GM12878 (cell line): ENCODE data around the gene SCLY. TPM values are rescaled to one million over a fixed set of nuclear protein-coding genes. Genes with fewer than 3 reads are reported as not detected.

Experiments
- ATAC-seq: fragments of 200-7000 bp; cut with Tn5 transposase; 3 replicates; pipeline ENCODE4 v1.9.1; 2020; ENCODE audit warnings: mild to moderate bottlenecking, moderate library complexity
- BruUV-seq: library from RNA; stranded (reverse); fragments of 400-500 nt; replicated peaks from 2 replicates; lab custom pipeline; 2021; lab: Mats Ljungman, UMichigan
- CTCF ChIA-PET: fragments of 300-600 bp; sonication (Branson Sonifier 250); formaldehyde crosslinking; extraction: SDS; loops from one replicate; lab custom pipeline; 2021; ENCODE audit warnings: inconsistent platforms; lab: Yijun Ruan, JAX
- POLR2A ChIA-PET: fragments of 350-600 bp; formaldehyde crosslinking; extraction: SDS; loops from one replicate; lab custom pipeline; 2021; ENCODE audit warnings: inconsistent platforms; lab: Charles Lee
- RAD21 ChIA-PET: fragments of 300-600 bp; sonication (Branson Sonifier 250); formaldehyde crosslinking; loops from one replicate; lab custom pipeline; 2023; ENCODE audit warnings: antibody characterized with exemption; ENCODE audit not compliant: unreplicated experiment; lab: Charles Lee
- SMC1A ChIA-PET: fragments of 300-600 bp; sonication (Branson Sonifier 250); formaldehyde crosslinking; loops from one replicate; lab custom pipeline; 2023; ENCODE audit not compliant: unreplicated experiment, uncharacterized antibody; lab: Charles Lee
- DNase-seq: peaks from one replicate; pipeline ENCODE4 v3.0.0-alpha.2; 2011; ENCODE audit warnings: low read depth, low spot score
- FAIRE-seq: peaks from 3 replicates; lab custom pipeline; 2011; peaks lifted over from hg19 to GRCh38; lab: Jason Lieb, UNC
- H2AFZ ChIP-seq: 2 replicates; pipeline ENCODE4 v1.6.0; 2011; ENCODE audit warnings: low read depth, low read length, control low read depth; ENCODE audit not compliant: control insufficient read depth
- H3K27ac ChIP-seq: 2 replicates; pipeline ENCODE4 v1.5.1; 2011; ENCODE audit warnings: control low read depth; ENCODE audit not compliant: control insufficient read depth, insufficient read depth
- H3K27me3 ChIP-seq, 2 experiments: replicated peaks in 1 of 2; 2 replicates each; pipeline versions ENCODE4 v1.6.0 to v1.6.1; 2011; ENCODE audit warnings: low read length in 1 of 2; ENCODE audit not compliant: control insufficient read depth in 2 of 2, insufficient read depth in 2 of 2
- H3K36me3 ChIP-seq, 2 experiments: 2 replicates each; pipeline ENCODE4 v1.5.1; 2011; ENCODE audit warnings: low read length in 1 of 2; ENCODE audit not compliant: control insufficient read depth in 2 of 2, insufficient read depth in 2 of 2
- H3K4me1 ChIP-seq: 2 replicates; pipeline ENCODE4 v1.6.1; 2011; ENCODE audit warnings: mild to moderate bottlenecking, low read length, moderate library complexity, mixed read lengths; ENCODE audit not compliant: control insufficient read depth, insufficient read depth
- H3K4me2 ChIP-seq: 2 replicates; pipeline ENCODE4 v1.6.0; 2011; ENCODE audit warnings: control low read depth; ENCODE audit not compliant: control insufficient read depth, insufficient read depth
- H3K4me3 ChIP-seq: fragments of 200-600 bp; sonication (generic); 2 replicates; pipeline ENCODE4 v1.5.1; 2016
- H3K79me2 ChIP-seq: 2 replicates; pipeline ENCODE4 v1.6.0; 2011; ENCODE audit warnings: low read length; ENCODE audit not compliant: control insufficient read depth, insufficient read depth
- H3K9ac ChIP-seq: 2 replicates; pipeline ENCODE4 v1.8.0; 2011; ENCODE audit warnings: low read length, control low read depth, mixed read lengths; ENCODE audit not compliant: control insufficient read depth, insufficient read depth
- H3K9me3 ChIP-seq: replicated peaks from 3 replicates; pipeline ENCODE4 v1.5.1; 2011; ENCODE audit warnings: mild to moderate bottlenecking, low read length; ENCODE audit not compliant: control insufficient read depth, insufficient read depth
- H4K20me1 ChIP-seq: 2 replicates; pipeline ENCODE4 v1.6.0; 2011; ENCODE audit not compliant: control insufficient read depth, insufficient read depth
- BRCA1 ChIP-seq: IDR thresholded peaks from 2 replicates; pipeline ENCODE4 v1.6.1; 2011; ENCODE audit warnings: low read depth, low read length, improper control_type of control experiment
- CEBPB ChIP-seq, 2 experiments: fragments of 150-350 bp in 1 of 2; IDR thresholded peaks; 2 replicates each; pipeline ENCODE4 v1.6.1; 2012 to 2014; ENCODE audit warnings: low read depth in 2 of 2, low read length in 2 of 2, borderline replicate concordance in 1 of 2, inconsistent platforms in 1 of 2
- CHD1 ChIP-seq: IDR thresholded peaks from 2 replicates; pipeline ENCODE4 v1.6.1; 2012; ENCODE audit warnings: low read depth, low read length, improper control_type of control experiment
- E2F4 ChIP-seq: IDR thresholded peaks from 2 replicates; pipeline ENCODE4 v1.6.1; 2012; ENCODE audit warnings: low read depth, low read length, improper control_type of control experiment
- EED ChIP-seq: sonication (generic); IDR thresholded peaks from 2 replicates; pipeline ENCODE4 v1.6.1; 2016; ENCODE audit warnings: antibody characterized with exemption, low read depth
- EGR1 ChIP-seq, 2 experiments: IDR thresholded peaks; 1 replicate in 1 of 2; 2 replicates in 1 of 2; pipeline ENCODE4 v1.6.1; 2011 to 2012; ENCODE audit warnings: low read depth in 2 of 2, low read length in 2 of 2, borderline replicate concordance in 1 of 2, mild to moderate bottlenecking in 1 of 2, moderate library complexity in 1 of 2
- FOS ChIP-seq: IDR thresholded peaks from 3 replicates; pipeline ENCODE4 v1.6.1; 2011; ENCODE audit warnings: borderline replicate concordance; ENCODE audit not compliant: insufficient read length; ENCODE audit errors: extremely low read depth
- NBN ChIP-seq: fragments of 450-650 bp; IDR thresholded peaks from 2 replicates; pipeline ENCODE4 v1.6.1; 2016
- RB1 ChIP-seq: fragments of 450-650 bp; formaldehyde crosslinking; IDR thresholded peaks from 2 replicates; pipeline ENCODE4 v1.6.1; 2017; ENCODE audit warnings: mild to moderate bottlenecking, borderline replicate concordance
- ZNF384 ChIP-seq: IDR thresholded peaks from 2 replicates; pipeline ENCODE4 v1.6.1; 2012; ENCODE audit warnings: low read depth, mild to moderate bottlenecking, low read length, improper control_type of control experiment, borderline replicate concordance
- WGBS: methylation state at CpG from one replicate; pipeline ENCODE4 v1.1.6; 2016; ENCODE audit warnings: low lambda C conversion rate; ENCODE audit not compliant: insufficient replicate concordance, insufficient coverage; ENCODE audit errors: missing lambda C conversion rate; 5-methylcytosine and 5-hydroxymethylcytosine counted together
- in situ Hi-C: fragments of 300-500 bp; cut with MboI; formaldehyde crosslinking; loops from 9 replicates; pipeline ENCODE4 v1.14.3; 2018; ENCODE audit warnings: mixed read lengths
- intact Hi-C: fragments of 100-400 bp; cut with micrococcal nuclease; formaldehyde crosslinking; loops from one replicate; pipeline ENCODE4 v1.14.2; 2022; ENCODE audit not compliant: unreplicated experiment
- polyA plus RNA-seq, 11 experiments: library from polyadenylated mRNA; depleted of rRNA in 4 of 11; unstranded in 6 of 11; stranded (reverse) in 5 of 11; fragments of >200 nt; fragmentation: Nextera tagmentation in 4 of 11; fragmentation: Illumina TruSeq in 1 of 11; extraction: Ambion mirVana in 4 of 11; extraction: Trizol in 1 of 11; gene quantifications; 1 replicate in 1 of 11; 2 replicates in 10 of 11; pipeline versions ENCODE4 v1.2.1 to v1.2.3, GENCODE V29; 2011 to 2016; ENCODE audit warnings: inconsistent platforms in 2 of 11, missing spikeins in 2 of 11, low read depth in 1 of 11
- total RNA-seq, 4 experiments: library from RNA; depleted of rRNA in 3 of 4; stranded (reverse); fragments of >200 nt in 3 of 4; fragmentation: Illumina TruSeq in 1 of 4; extraction: Trizol in 1 of 4; gene quantifications; 2 replicates each; pipeline versions ENCODE4 v1.2.1 to v1.2.3, GENCODE V29; 2013 to 2021
- TF ChIP-seq, protein P1 (sequence below): fragments of 450-650 bp; IDR thresholded peaks from 2 replicates; pipeline ENCODE4 v1.6.1; 2017; ENCODE audit warnings: mild to moderate bottlenecking, moderate library complexity
- TF ChIP-seq, protein P2 (sequence below): fragments of 450-650 bp; IDR thresholded peaks from 2 replicates; pipeline ENCODE4 v1.6.1; 2017; ENCODE audit warnings: mild to moderate bottlenecking, low read depth, inconsistent platforms; ENCODE audit not compliant: poor library complexity, severe bottlenecking
- TF ChIP-seq, protein P3 (sequence below): fragments of 450-650 bp; IDR thresholded peaks from 2 replicates; pipeline ENCODE4 v1.6.1; 2018; ENCODE audit warnings: borderline replicate concordance, mild to moderate bottlenecking; ENCODE audit not compliant: partially characterized antibody

Gene SCLY
- total and polyA plus RNA-seq, 10 of the 15 experiments (the other 5 are each of a cell fraction or from before 2014, with no cell fraction given) = 3.3 to 49.1 (median 32.3) TPM

DNA sequence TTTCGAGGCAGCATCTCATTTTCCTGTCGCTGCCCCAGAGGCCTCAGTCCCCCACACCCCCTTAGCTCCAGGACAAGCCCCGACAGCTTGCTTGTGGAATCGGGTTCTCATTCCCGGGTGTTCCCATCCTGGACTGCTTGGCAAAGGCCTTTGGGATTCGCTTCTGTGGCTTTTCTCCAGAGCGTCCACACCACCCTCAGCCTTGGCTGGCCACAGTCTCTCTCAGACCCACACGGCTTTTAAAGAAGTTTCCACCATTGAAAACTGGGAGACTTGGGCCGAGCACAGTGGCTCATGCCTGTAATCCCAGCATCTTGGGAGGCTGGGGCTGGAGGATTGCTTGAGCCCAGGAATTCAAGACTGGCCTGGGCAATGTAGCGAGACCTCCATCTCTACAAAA is 42.1 kb downstream of the SCLY start:
- H3K36me3 ChIP-seq = no peaks in the 10 kb centered on the region
- no peak for FAIRE-seq
- no peaks in the 10 kb centered on the region for H3K79me2 ChIP-seq
- H3K4me2 ChIP-seq = no peak overlapping the region
- no peaks in the 10 kb centered on the region for H4K20me1 ChIP-seq
- 60% methylated on average over 10 of the region's 10 CpGs for WGBS
- BruUV-seq = no TSS peak
- ChIA-PET SMC1A (no interaction called here), CTCF (no interaction called here), POLR2A (no interaction called here), RAD21 (no interaction called here)
- intact Hi-C loops (no loop called here), in situ Hi-C loops (no loop called here)
- H3K9ac ChIP-seq = no peak overlapping the region
- H3K9me3 ChIP-seq = no peaks in the 10 kb centered on the region
- no peak overlapping the region for H3K4me3 ChIP-seq
- ATAC-seq = no peak
- DNase-seq = no peak
- no peaks in the 10 kb centered on the region for H3K27me3 ChIP-seq
- peaks cover 21% of the 10 kb centered on the region for H3K4me1 ChIP-seq
- no peak overlapping the region for H2AFZ ChIP-seq
- H3K27ac ChIP-seq = no peak overlapping the region
- TF ChIP-seq, protein P1, sequence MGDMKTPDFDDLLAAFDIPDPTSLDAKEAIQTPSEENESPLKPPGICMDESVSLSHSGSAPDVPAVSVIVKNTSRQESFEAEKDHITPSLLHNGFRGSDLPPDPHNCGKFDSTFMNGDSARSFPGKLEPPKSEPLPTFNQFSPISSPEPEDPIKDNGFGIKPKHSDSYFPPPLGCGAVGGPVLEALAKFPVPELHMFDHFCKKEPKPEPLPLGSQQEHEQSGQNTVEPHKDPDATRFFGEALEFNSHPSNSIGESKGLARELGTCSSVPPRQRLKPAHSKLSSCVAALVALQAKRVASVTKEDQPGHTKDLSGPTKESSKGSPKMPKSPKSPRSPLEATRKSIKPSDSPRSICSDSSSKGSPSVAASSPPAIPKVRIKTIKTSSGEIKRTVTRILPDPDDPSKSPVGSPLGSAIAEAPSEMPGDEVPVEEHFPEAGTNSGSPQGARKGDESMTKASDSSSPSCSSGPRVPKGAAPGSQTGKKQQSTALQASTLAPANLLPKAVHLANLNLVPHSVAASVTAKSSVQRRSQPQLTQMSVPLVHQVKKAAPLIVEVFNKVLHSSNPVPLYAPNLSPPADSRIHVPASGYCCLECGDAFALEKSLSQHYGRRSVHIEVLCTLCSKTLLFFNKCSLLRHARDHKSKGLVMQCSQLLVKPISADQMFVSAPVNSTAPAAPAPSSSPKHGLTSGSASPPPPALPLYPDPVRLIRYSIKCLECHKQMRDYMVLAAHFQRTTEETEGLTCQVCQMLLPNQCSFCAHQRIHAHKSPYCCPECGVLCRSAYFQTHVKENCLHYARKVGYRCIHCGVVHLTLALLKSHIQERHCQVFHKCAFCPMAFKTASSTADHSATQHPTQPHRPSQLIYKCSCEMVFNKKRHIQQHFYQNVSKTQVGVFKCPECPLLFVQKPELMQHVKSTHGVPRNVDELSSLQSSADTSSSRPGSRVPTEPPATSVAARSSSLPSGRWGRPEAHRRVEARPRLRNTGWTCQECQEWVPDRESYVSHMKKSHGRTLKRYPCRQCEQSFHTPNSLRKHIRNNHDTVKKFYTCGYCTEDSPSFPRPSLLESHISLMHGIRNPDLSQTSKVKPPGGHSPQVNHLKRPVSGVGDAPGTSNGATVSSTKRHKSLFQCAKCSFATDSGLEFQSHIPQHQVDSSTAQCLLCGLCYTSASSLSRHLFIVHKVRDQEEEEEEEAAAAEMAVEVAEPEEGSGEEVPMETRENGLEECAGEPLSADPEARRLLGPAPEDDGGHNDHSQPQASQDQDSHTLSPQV = no peak
- TF ChIP-seq ZNF384 = no peak
- no peak for TF ChIP-seq E2F4
- no peak for TF ChIP-seq FOS
- no peak for TF ChIP-seq EGR1 (IDR thresholded peaks at IDR 0.05; ENCODE audit: borderline replicate concordance in 1 of 2, low read depth in 2 of 2, low read length in 2 of 2)
- no peak for TF ChIP-seq BRCA1
- TF ChIP-seq, protein P2, sequence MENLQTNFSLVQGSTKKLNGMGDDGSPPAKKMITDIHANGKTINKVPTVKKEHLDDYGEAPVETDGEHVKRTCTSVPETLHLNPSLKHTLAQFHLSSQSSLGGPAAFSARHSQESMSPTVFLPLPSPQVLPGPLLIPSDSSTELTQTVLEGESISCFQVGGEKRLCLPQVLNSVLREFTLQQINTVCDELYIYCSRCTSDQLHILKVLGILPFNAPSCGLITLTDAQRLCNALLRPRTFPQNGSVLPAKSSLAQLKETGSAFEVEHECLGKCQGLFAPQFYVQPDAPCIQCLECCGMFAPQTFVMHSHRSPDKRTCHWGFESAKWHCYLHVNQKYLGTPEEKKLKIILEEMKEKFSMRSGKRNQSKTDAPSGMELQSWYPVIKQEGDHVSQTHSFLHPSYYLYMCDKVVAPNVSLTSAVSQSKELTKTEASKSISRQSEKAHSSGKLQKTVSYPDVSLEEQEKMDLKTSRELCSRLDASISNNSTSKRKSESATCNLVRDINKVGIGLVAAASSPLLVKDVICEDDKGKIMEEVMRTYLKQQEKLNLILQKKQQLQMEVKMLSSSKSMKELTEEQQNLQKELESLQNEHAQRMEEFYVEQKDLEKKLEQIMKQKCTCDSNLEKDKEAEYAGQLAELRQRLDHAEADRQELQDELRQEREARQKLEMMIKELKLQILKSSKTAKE = no peak
- no peak for TF ChIP-seq CEBPB (IDR thresholded peaks at IDR 0.05; ENCODE audit: borderline replicate concordance in 1 of 2, low read depth in 2 of 2, low read length in 2 of 2)
- no peak for TF ChIP-seq NBN
- TF ChIP-seq RB1 = no peak
- TF ChIP-seq, protein P3, sequence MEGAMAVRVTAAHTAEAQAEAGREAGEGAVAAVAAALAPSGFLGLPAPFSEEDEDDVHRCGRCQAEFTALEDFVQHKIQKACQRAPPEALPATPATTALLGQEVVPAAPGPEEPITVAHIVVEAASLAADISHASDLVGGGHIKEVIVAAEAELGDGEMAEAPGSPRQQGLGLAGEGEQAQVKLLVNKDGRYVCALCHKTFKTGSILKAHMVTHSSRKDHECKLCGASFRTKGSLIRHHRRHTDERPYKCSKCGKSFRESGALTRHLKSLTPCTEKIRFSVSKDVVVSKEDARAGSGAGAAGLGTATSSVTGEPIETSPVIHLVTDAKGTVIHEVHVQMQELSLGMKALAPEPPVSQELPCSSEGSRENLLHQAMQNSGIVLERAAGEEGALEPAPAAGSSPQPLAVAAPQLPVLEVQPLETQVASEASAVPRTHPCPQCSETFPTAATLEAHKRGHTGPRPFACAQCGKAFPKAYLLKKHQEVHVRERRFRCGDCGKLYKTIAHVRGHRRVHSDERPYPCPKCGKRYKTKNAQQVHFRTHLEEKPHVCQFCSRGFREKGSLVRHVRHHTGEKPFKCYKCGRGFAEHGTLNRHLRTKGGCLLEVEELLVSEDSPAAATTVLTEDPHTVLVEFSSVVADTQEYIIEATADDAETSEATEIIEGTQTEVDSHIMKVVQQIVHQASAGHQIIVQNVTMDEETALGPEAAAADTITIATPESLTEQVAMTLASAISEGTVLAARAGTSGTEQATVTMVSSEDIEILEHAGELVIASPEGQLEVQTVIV = no peak
- TF ChIP-seq CHD1 = no peak
- no peak for TF ChIP-seq EED
